ENCODE measurements around the gene PDIA4.

DNA sequence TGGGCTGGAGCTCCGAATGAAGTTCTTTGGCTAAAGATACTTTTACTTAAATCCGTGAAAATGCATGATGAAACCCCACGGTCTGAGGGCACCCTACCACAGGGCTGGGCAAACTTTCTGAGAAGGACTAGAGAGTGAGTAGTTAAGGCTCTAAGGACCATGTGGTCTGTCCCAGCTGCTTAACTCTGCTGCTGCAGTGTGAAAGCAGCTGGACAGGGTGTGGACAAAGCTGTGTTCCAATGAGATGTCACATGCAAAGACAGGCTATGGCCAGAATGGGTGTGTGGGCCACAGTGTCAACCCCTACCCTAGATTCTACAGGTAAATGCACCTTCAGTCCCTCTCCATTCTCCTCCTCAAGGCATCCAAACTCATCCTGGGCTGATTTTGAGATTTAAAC is 18.8 kb downstream of the PDIA4 start:
- TF ChIP-seq TAF1 (IDR thresholded peaks at IDR 0.05; ENCODE audit: borderline replicate concordance, insufficient read depth, low read length) = no peak
- TF ChIP-seq POLR2AphosphoS5 (IDR thresholded peaks at IDR 0.05; ENCODE audit: low read depth, low read length) = no peak
- TF ChIP-seq SIN3A (IDR thresholded peaks at IDR 0.05; ENCODE audit: borderline replicate concordance, insufficient read depth, low read length) = no peak
- TF ChIP-seq, protein P1, sequence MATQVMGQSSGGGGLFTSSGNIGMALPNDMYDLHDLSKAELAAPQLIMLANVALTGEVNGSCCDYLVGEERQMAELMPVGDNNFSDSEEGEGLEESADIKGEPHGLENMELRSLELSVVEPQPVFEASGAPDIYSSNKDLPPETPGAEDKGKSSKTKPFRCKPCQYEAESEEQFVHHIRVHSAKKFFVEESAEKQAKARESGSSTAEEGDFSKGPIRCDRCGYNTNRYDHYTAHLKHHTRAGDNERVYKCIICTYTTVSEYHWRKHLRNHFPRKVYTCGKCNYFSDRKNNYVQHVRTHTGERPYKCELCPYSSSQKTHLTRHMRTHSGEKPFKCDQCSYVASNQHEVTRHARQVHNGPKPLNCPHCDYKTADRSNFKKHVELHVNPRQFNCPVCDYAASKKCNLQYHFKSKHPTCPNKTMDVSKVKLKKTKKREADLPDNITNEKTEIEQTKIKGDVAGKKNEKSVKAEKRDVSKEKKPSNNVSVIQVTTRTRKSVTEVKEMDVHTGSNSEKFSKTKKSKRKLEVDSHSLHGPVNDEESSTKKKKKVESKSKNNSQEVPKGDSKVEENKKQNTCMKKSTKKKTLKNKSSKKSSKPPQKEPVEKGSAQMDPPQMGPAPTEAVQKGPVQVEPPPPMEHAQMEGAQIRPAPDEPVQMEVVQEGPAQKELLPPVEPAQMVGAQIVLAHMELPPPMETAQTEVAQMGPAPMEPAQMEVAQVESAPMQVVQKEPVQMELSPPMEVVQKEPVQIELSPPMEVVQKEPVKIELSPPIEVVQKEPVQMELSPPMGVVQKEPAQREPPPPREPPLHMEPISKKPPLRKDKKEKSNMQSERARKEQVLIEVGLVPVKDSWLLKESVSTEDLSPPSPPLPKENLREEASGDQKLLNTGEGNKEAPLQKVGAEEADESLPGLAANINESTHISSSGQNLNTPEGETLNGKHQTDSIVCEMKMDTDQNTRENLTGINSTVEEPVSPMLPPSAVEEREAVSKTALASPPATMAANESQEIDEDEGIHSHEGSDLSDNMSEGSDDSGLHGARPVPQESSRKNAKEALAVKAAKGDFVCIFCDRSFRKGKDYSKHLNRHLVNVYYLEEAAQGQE (IDR thresholded peaks at IDR 0.05; ENCODE audit: insufficient read depth in 1 of 2, low read depth in 2 of 2, low read length in 2 of 2) = no peak
